ENCODE results near the gene RTKN. TPM values are rescaled to one million over a fixed set of nuclear protein-coding genes. Genes with fewer than 3 reads are reported as not detected.

The RTKN gene
- total and polyA plus RNA-seq, 10 of the 15 experiments (the other 5 are each of a cell fraction or from before 2014, with no cell fraction given): 0.50 to 12.3 (median 5.4) TPM

DNA sequence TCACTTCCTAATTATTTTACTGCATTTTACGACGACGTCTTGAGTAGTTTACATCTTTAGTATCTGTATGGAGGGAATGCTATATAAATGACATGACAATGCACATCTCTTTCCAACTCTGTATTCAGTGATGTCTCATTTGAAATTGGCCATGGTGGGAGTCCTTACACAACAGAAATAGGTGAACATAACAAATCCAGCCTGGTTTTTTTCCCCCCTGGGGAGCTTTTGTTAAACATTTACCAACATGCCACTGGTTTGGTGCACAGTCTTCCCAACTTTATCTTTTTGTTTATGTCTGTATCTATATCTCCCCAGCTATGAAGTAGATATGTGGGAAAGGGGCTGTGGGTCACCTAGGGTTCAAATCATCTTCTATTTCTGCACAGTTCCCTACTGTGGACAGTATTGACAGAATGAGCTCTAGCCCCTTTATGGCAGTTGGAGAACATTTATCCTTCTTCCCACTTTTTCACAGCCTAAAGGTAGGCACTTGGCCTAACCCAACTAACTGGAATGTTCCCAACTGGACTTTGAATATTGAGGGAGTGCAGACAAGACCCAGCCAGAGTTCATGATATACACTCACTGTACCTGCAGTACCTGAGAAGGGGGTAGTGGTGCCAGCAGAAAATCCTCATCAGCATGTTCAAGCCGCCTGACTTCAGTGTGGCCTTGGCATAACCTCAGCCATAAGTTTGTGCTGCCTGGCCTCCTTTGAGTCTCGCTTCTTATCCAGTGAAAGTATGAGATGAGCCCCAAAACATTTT is 5.7 kb upstream of the RTKN start:
- ChIA-PET CTCF (interaction anchor here (0.9 to 1.1 kb wide), 3 partner anchors 9 to 113 kb away, joined by 3 read pairs; partner anchors contain the start of genes CCDC142 and TTC31), RAD21 (ENCODE audit: unreplicated experiment) (no interaction called here), POLR2A (no interaction called here), SMC1A (ENCODE audit: uncharacterized antibody, unreplicated experiment) (interaction anchor here (0.8 kb wide), 1 partner anchor 11 kb away, joined by 3 read pairs; no protein-coding TSS in a partner anchor)
- Histone ChIP-seq H3K36me3 (ENCODE audit: control insufficient read depth in 2 of 2, insufficient read depth in 2 of 2, low read length in 1 of 2) (no peaks in the 10 kb centered on the region), H3K4me3 (no peak overlapping the region), H4K20me1 (ENCODE audit: control insufficient read depth, insufficient read depth) (no peaks in the 10 kb centered on the region), H3K9me3 (replicated peaks; ENCODE audit: control insufficient read depth, insufficient read depth, low read length) (no peaks in the 10 kb centered on the region), H2AFZ (ENCODE audit: control insufficient read depth, low read depth, low read length) (no peak overlapping the region), H3K27ac (ENCODE audit: control insufficient read depth, insufficient read depth) (no peak overlapping the region), H3K27me3 (replicated peaks in 1 of 2; ENCODE audit: control insufficient read depth in 2 of 2, insufficient read depth in 2 of 2, low read length in 1 of 2) (peaks cover 0 to 1% of the 10 kb centered on the region in 2 experiments; a peak in 1 of 4 replicates), H3K79me2 (ENCODE audit: control insufficient read depth, insufficient read depth, low read length) (no peaks in the 10 kb centered on the region), H3K4me1 (ENCODE audit: control insufficient read depth, insufficient read depth, low read length) (no peaks in the 10 kb centered on the region), H3K4me2 (ENCODE audit: control insufficient read depth, insufficient read depth) (no peak overlapping the region), H3K9ac (ENCODE audit: control insufficient read depth, insufficient read depth, low read length) (no peak overlapping the region)
- DNase-seq (ENCODE audit: low read depth, low spot score) (no peak), ATAC-seq (no peak), FAIRE-seq (no peak)
- in situ Hi-C loops (cut with MboI) (no loop called here), intact Hi-C loops (cut with micrococcal nuclease; ENCODE audit: unreplicated experiment) (no loop called here)
- 87% methylated on average over 5 of the region's 5 CpGs for WGBS (ENCODE audit: insufficient coverage, insufficient replicate concordance, low lambda C conversion rate, missing lambda C conversion rate)
- BruUV-seq (replicated peaks): no TSS peak
- TF ChIP-seq, protein P1, sequence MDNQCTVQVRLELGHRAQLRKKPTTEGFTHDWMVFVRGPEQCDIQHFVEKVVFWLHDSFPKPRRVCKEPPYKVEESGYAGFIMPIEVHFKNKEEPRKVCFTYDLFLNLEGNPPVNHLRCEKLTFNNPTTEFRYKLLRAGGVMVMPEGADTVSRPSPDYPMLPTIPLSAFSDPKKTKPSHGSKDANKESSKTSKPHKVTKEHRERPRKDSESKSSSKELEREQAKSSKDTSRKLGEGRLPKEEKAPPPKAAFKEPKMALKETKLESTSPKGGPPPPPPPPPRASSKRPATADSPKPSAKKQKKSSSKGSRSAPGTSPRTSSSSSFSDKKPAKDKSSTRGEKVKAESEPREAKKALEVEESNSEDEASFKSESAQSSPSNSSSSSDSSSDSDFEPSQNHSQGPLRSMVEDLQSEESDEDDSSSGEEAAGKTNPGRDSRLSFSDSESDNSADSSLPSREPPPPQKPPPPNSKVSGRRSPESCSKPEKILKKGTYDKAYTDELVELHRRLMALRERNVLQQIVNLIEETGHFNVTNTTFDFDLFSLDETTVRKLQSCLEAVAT (IDR thresholded peaks at IDR 0.05): no peak
- no peak for TF ChIP-seq BHLHE40 (IDR thresholded peaks at IDR 0.05; ENCODE audit: borderline replicate concordance in 1 of 2, low read depth in 2 of 2, low read length in 1 of 2)
- TF ChIP-seq ZNF274 (IDR thresholded peaks at IDR 0.05; ENCODE audit: insufficient read depth, insufficient read length): no peak
- TF ChIP-seq E4F1 (IDR thresholded peaks at IDR 0.05; ENCODE audit: borderline replicate concordance, partially characterized antibody): no peak
- TF ChIP-seq CHD4 (IDR thresholded peaks at IDR 0.05): no peak
- TF ChIP-seq, protein P2, sequence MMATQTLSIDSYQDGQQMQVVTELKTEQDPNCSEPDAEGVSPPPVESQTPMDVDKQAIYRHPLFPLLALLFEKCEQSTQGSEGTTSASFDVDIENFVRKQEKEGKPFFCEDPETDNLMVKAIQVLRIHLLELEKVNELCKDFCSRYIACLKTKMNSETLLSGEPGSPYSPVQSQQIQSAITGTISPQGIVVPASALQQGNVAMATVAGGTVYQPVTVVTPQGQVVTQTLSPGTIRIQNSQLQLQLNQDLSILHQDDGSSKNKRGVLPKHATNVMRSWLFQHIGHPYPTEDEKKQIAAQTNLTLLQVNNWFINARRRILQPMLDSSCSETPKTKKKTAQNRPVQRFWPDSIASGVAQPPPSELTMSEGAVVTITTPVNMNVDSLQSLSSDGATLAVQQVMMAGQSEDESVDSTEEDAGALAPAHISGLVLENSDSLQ (IDR thresholded peaks at IDR 0.05): no peak
- no peak for TF ChIP-seq CBX5 (IDR thresholded peaks at IDR 0.05; ENCODE audit: low read depth)
- TF ChIP-seq IRF3 (IDR thresholded peaks at IDR 0.05): no peak
- TF ChIP-seq SUPT20H (IDR thresholded peaks at IDR 0.05; ENCODE audit: borderline replicate concordance, control insufficient read depth, low read depth, low read length): no peak
